Bladder microvascular endothelial cell (primary cell): ENCODE results near the gene RGS10. TPM values are rescaled to one million over a fixed set of nuclear protein-coding genes. Genes with fewer than 3 reads are reported as not detected.

Source experiments
- total RNA-seq: library from RNA; depleted of rRNA; stranded (reverse); fragments of >200 nt; gene quantifications from 2 replicates; pipeline ENCODE4 v1.2.3, GENCODE V29; 2014

Gene RGS10
- total RNA-seq = 5.9 and 15.5 TPM in 2 replicates

GRCh38 chr10:119542357-119542987, at the start of gene RGS10:
Gene RGS10, minus strand, starts transcription at chr10:119542719. Its CDS starts 81 bp downstream, at chr10:119542638.

Other genes starting within 250 kb of the RGS10 start
- 13.6 and 49.8 TPM in 2 replicates for gene TIAL1, start 54.2 kb upstream of the RGS10 start, total RNA-seq
- gene BAG3, start 108.7 kb upstream of the RGS10 start, total RNA-seq = 7.9 and 10.3 TPM in 2 replicates
- 11.5 and 15.9 TPM in 2 replicates for gene INPP5F, start 183.3 kb upstream of the RGS10 start, total RNA-seq